Measurements from ENCODE around the gene KNSTRN.
A peak's percentile ranks its signal among the peaks of the same experiment; 100 is the strongest.

The KNSTRN gene

DNA sequence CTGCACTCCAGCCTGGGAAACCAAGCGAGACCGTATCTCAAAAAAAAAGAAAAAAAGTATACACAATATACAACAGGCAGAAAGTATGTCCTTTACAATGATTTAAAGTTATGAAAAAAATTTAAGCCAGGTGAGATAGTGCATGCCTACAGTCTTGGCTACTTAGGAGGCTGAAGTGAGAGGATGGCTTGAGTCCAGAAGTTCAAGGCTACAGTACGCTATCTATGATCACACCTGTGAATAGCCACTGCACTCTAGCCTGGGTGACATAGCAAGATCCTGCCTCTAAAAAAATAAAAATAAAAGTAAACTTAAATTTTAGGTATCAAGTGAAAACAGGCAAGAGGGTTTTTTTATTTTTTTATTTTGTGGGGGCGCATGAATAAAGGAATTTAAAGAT is 3.1 kb upstream of the KNSTRN start:
- Histone ChIP-seq H3K27ac (ENCODE audit: low read depth, low read length) (no peak overlapping the region), H3K9me3 (ENCODE audit: control insufficient read depth in 1 of 2, low read length in 2 of 2) (no peaks in the 10 kb centered on the region), H3K36me3 (ENCODE audit: control insufficient read depth in 1 of 2, insufficient read depth in 2 of 2, low read length in 2 of 2) (no peaks in the 10 kb centered on the region)

DNA sequence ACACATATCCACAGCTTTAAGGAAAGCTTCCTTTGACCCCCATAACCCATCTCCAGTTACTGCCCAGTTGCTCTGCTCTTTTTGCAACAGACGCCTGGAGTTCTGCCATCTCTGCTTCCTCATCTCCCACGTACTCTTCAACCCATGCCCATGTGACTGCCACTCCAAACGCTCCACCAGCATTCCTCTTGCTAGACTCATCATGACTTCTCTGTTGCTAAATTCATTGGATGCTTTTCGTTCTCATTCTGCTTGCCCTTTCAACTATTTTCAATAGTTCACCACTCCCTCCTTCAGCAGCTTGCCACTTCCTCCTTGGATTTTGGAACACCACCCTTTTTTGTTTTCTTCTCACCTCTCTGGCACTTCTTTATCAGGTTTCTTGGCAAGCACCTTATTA is 2.7 kb upstream of the KNSTRN start:
- no peak overlapping the region for H3K27ac ChIP-seq (ENCODE audit: low read depth, low read length)
- no peaks in the 10 kb centered on the region for H3K9me3 ChIP-seq (ENCODE audit: control insufficient read depth in 1 of 2, low read length in 2 of 2)
- no peak overlapping the region for H3K4me3 ChIP-seq (ENCODE audit: low read depth in 1 of 2, low read length in 2 of 2)
- peaks cover 8 to 9% of the 10 kb centered on the region in 2 donors for H3K4me1 ChIP-seq (ENCODE audit: control insufficient read depth in 1 of 2, insufficient read depth in 2 of 2, low read length in 2 of 2)
- no peaks in the 10 kb centered on the region for H3K27me3 ChIP-seq (ENCODE audit: control insufficient read depth in 1 of 2, insufficient read depth in 2 of 2, low read length in 2 of 2)
- no peaks in the 10 kb centered on the region for H3K36me3 ChIP-seq (ENCODE audit: control insufficient read depth in 1 of 2, insufficient read depth in 2 of 2, low read length in 2 of 2)
- no peak overlapping the region for H3K9ac ChIP-seq (ENCODE audit: low read depth in 1 of 2, low read length in 2 of 2)

More for the DNA sequence above, 3.1 kb upstream of the KNSTRN start:
- Histone ChIP-seq H3K9ac (ENCODE audit: low read depth in 1 of 2, low read length in 2 of 2) (no peak overlapping the region), H3K4me1 (ENCODE audit: control insufficient read depth in 1 of 2, insufficient read depth in 2 of 2, low read length in 2 of 2) (peaks cover 8 to 9% of the 10 kb centered on the region in 2 donors), H3K27me3 (ENCODE audit: control insufficient read depth in 1 of 2, insufficient read depth in 2 of 2, low read length in 2 of 2) (no peaks in the 10 kb centered on the region), H3K4me3 (ENCODE audit: low read depth in 1 of 2, low read length in 2 of 2) (no peak overlapping the region)

DNA sequence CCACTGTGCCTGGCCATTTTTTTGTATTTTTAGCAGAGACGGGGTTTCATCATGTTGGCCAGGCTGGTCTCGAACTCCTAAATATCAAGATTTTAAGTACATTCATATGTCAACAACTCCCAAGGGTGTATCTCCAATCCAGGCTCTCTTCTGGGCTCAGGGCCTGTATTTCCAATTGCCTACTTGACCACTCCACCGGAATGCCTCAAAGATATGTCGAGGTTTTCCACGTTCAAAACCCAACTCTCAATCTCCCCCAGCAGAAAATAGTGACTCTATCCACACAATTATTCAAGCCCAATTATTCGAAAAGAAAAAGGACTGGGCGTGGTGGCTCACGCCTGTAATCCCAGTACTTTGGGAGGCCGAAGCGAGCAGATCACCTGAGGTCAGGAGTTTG is 1.9 kb upstream of the KNSTRN start:
- Histone ChIP-seq H3K9me3 (ENCODE audit: control insufficient read depth in 1 of 2, low read length in 2 of 2) (no peaks in the 10 kb centered on the region), H3K27ac (ENCODE audit: low read depth, low read length) (no peak overlapping the region), H3K36me3 (ENCODE audit: control insufficient read depth in 1 of 2, insufficient read depth in 2 of 2, low read length in 2 of 2) (no peaks in the 10 kb centered on the region), H3K4me3 (ENCODE audit: low read depth in 1 of 2, low read length in 2 of 2) (no peak overlapping the region), H3K4me1 (ENCODE audit: control insufficient read depth in 1 of 2, insufficient read depth in 2 of 2, low read length in 2 of 2) (peaks cover 8 to 9% of the 10 kb centered on the region in 2 donors), H3K9ac (ENCODE audit: low read depth in 1 of 2, low read length in 2 of 2) (no peak overlapping the region), H3K27me3 (ENCODE audit: control insufficient read depth in 1 of 2, insufficient read depth in 2 of 2, low read length in 2 of 2) (no peaks in the 10 kb centered on the region)

DNA sequence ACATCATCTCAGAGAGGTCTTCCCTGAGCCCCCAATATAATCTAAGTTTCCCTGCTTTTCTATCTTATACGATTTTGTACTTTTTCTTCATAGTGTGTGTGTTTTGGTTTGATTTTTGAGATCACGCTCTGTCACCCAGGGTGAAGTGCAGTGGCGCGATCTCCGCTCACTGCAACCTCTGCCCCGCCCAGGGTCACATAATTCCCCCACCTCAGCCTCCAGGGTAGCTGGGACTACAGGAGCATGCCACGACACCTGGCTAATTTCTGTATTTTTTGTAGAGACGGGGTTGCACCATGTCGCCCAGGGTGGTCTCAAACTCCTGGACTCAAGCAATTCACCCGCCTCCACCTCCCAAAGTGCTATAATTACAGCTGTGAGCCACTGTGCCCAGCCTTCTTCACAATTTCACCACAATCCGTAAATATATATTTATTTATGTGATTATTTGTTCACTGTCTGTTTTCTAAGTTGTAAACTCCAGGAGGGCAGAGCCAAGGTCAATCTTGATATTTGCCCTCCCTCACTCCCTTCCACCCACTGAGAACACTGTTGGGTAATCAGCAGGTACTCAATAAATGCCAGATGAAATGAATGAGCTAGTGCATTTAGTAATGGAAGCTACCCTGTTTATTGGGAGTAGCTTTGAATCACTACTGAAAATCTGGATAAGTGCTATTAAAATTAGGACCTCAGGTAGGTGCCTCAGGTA is 547 bp upstream of the KNSTRN start:
- Histone ChIP-seq H3K9me3 (ENCODE audit: control insufficient read depth in 1 of 2, low read length in 2 of 2) (no peaks in the 10 kb centered on the region), H3K9ac (ENCODE audit: low read depth in 1 of 2, low read length in 2 of 2) (no peak overlapping the region), H3K27ac (ENCODE audit: low read depth, low read length) (no peak overlapping the region), H3K4me1 (ENCODE audit: control insufficient read depth in 1 of 2, insufficient read depth in 2 of 2, low read length in 2 of 2) (peaks cover 8 to 9% of the 10 kb centered on the region in 2 donors), H3K36me3 (ENCODE audit: control insufficient read depth in 1 of 2, insufficient read depth in 2 of 2, low read length in 2 of 2) (peaks cover 6 to 8% of the 10 kb centered on the region in 2 donors), H3K4me3 (ENCODE audit: low read depth in 1 of 2, low read length in 2 of 2) (peak overlapping the region in 1 of 2 donors; percentile 2), H3K27me3 (ENCODE audit: control insufficient read depth in 1 of 2, insufficient read depth in 2 of 2, low read length in 2 of 2) (no peaks in the 10 kb centered on the region)

DNA sequence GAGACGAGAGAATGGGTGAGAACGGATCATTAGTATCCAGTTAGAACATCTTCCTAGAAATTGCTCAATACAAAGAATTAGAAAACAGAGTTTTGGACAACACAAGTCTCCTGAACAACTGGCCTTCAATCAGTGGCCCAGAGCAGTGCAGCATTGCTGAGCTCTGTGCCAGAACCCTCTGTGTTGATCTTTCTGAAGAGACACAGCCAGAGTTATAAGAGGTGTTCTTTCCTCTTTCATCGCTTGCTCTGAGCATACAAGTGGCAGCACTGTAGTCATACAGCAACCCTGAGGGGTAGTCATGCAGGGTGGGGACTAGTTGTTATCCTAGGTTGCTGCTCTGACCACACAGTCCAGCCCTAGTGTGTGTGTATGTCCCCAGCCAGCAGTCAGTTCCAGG is 4.0 kb downstream of the KNSTRN start:
- peaks cover 8 to 9% of the 10 kb centered on the region in 2 donors for H3K4me1 ChIP-seq (ENCODE audit: control insufficient read depth in 1 of 2, insufficient read depth in 2 of 2, low read length in 2 of 2)
- no peak overlapping the region for H3K4me3 ChIP-seq (ENCODE audit: low read depth in 1 of 2, low read length in 2 of 2)
- H3K27ac ChIP-seq (ENCODE audit: low read depth, low read length), result no peak overlapping the region
- H3K9me3 ChIP-seq (ENCODE audit: control insufficient read depth in 1 of 2, low read length in 2 of 2), result no peaks in the 10 kb centered on the region
- no peak overlapping the region for H3K9ac ChIP-seq (ENCODE audit: low read depth in 1 of 2, low read length in 2 of 2)
- H3K27me3 ChIP-seq (ENCODE audit: control insufficient read depth in 1 of 2, insufficient read depth in 2 of 2, low read length in 2 of 2), result no peaks in the 10 kb centered on the region
- peaks cover 22 to 23% of the 10 kb centered on the region in 2 donors for H3K36me3 ChIP-seq (ENCODE audit: control insufficient read depth in 1 of 2, insufficient read depth in 2 of 2, low read length in 2 of 2)

DNA sequence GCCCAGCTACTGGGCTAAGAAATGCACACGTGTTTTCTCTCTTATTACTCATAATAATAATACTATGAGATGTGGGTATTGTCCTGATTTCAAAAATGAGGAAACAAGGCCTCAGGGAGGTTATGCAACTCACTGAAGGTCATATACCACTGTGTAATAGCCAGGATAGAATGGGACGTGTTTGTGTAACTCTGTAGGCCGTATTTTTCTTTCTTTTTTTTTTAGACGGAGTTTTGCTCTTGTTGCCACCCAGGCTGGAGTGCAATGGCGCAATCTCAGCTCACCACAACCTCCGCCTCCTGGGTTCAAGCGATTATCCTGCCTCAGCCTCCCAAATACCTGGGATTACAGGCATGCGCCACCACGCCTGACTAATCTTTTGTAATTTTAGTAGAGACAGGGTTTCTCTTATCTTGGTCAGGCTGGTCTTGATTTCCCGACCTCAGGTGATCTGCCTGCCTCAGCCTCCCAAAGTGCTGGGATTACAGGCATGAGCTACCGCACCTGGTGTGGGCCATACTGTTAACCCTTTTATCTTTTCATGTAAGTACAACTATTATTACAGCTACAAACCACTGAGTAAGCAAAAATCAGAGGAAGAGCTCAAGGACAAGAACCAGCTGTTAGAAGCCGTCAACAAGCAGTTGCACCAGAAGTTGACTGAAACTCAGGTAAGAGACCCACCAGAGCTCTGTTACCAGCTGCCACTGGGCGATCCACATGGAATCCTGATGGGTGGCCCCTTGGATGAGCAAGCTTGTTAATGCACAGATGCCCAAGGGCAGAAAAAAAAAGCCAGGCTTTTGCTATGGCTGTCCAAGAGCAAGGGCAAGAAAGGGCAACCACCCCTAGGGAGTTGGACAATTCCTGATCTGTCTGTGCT is 6.7 kb downstream of the KNSTRN start:
- H3K4me1 ChIP-seq (ENCODE audit: control insufficient read depth in 1 of 2, insufficient read depth in 2 of 2, low read length in 2 of 2), result no peaks in the 10 kb centered on the region
- no peak overlapping the region for H3K9ac ChIP-seq (ENCODE audit: low read depth in 1 of 2, low read length in 2 of 2)
- H3K27me3 ChIP-seq (ENCODE audit: control insufficient read depth in 1 of 2, insufficient read depth in 2 of 2, low read length in 2 of 2), result no peaks in the 10 kb centered on the region
- H3K36me3 ChIP-seq (ENCODE audit: control insufficient read depth in 1 of 2, insufficient read depth in 2 of 2, low read length in 2 of 2), result peaks cover 22 to 39% of the 10 kb centered on the region in 2 donors
- H3K9me3 ChIP-seq (ENCODE audit: control insufficient read depth in 1 of 2, low read length in 2 of 2), result no peaks in the 10 kb centered on the region
- no peak overlapping the region for H3K27ac ChIP-seq (ENCODE audit: low read depth, low read length)
- H3K4me3 ChIP-seq (ENCODE audit: low read depth in 1 of 2, low read length in 2 of 2), result no peak overlapping the region

DNA sequence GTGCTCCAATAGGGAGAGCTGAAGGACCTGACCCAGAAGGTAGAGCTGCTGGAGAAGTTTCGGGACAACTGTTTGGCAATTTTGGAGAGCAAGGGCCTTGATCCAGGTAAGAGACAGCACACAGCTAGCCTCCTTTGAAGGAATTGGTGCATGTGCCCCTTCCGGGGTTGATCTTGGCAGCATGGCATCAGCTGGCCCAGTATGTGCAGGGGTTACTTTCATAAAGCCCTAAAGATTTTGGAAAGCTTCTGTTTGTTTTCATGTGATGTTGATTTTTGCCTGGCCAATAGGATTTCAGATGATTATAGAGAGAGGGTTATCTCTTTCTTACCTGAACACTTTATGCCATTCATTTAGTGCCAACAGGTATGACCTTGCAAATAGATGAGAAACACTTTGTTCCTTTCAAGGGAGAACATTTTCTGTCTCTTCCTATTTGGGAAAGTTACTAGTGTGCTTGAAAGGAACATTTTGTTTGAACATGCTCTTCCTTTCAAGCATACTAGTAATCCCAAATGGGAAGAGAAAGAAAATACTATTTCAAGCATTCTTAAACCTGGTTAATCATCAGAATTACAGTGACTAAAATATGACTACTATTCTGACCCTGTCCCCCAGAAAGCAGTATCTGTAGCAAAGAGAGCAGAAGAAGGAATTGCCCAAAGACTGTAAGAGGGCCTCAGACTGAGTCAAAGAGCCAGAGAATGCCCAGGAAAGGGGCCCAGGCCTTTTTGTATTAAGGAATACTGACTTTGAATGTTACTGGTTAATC is 7.5 kb downstream of the KNSTRN start:
- no peak overlapping the region for H3K9ac ChIP-seq (ENCODE audit: low read depth in 1 of 2, low read length in 2 of 2)
- no peak overlapping the region for H3K27ac ChIP-seq (ENCODE audit: low read depth, low read length)
- H3K4me3 ChIP-seq (ENCODE audit: low read depth in 1 of 2, low read length in 2 of 2), result no peak overlapping the region
- H3K27me3 ChIP-seq (ENCODE audit: control insufficient read depth in 1 of 2, insufficient read depth in 2 of 2, low read length in 2 of 2), result no peaks in the 10 kb centered on the region
- peaks cover 22 to 39% of the 10 kb centered on the region in 2 donors for H3K36me3 ChIP-seq (ENCODE audit: control insufficient read depth in 1 of 2, insufficient read depth in 2 of 2, low read length in 2 of 2)
- H3K9me3 ChIP-seq (ENCODE audit: control insufficient read depth in 1 of 2, low read length in 2 of 2), result no peaks in the 10 kb centered on the region
- no peaks in the 10 kb centered on the region for H3K4me1 ChIP-seq (ENCODE audit: control insufficient read depth in 1 of 2, insufficient read depth in 2 of 2, low read length in 2 of 2)

DNA sequence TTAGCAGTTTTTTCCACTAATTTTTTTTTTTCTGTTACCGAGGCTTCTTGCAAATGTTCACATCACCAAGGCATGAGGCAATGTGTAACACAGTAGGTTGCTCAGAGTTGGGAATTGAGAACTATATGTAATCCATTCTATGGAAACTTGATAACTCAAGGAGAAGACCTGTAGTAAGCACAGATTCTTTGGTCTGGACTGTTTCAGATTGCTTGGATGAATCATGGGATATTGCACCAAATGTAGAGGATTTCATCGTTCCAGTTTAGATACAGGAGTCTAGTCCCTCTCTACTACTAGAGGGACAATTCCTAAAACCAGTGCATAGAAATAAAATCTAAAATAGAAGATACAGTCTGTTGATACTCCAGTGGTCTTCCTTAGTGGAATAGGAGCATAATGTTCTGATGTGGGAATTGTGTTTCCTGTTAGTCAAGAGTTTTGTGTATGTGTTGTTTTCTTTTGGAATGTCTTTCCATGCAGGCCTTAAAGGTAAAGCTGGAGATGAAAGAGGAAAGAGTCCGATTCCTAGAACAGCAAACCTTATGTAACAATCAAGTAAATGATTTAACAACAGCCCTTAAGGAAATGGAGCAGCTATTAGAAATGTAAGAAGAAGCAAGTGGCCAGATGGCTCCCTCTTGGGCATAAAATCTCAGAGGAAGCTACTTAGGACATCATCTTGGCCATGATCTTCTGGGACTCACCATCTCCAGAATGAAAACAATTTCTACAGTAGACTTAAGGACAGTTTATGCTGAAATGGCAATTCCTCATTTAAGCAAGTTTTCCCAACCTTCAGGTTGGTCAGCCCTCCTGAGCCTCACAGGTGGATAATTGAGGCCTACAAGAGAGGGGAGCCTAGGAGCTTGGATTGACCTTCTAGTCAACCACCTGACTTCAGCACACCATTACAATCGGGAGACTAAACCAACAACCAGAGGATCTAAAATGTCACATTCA is 10.7 kb downstream of the KNSTRN start:
- no peak overlapping the region for H3K4me3 ChIP-seq (ENCODE audit: low read depth in 1 of 2, low read length in 2 of 2)
- H3K9me3 ChIP-seq (ENCODE audit: control insufficient read depth in 1 of 2, low read length in 2 of 2), result no peaks in the 10 kb centered on the region
- no peak overlapping the region for H3K9ac ChIP-seq (ENCODE audit: low read depth in 1 of 2, low read length in 2 of 2)
- no peak overlapping the region for H3K27ac ChIP-seq (ENCODE audit: low read depth, low read length)
- H3K4me1 ChIP-seq (ENCODE audit: control insufficient read depth in 1 of 2, insufficient read depth in 2 of 2, low read length in 2 of 2), result no peaks in the 10 kb centered on the region
- H3K27me3 ChIP-seq (ENCODE audit: control insufficient read depth in 1 of 2, insufficient read depth in 2 of 2, low read length in 2 of 2), result no peaks in the 10 kb centered on the region
- peaks cover 12 to 31% of the 10 kb centered on the region in 2 donors for H3K36me3 ChIP-seq (ENCODE audit: control insufficient read depth in 1 of 2, insufficient read depth in 2 of 2, low read length in 2 of 2)

DNA sequence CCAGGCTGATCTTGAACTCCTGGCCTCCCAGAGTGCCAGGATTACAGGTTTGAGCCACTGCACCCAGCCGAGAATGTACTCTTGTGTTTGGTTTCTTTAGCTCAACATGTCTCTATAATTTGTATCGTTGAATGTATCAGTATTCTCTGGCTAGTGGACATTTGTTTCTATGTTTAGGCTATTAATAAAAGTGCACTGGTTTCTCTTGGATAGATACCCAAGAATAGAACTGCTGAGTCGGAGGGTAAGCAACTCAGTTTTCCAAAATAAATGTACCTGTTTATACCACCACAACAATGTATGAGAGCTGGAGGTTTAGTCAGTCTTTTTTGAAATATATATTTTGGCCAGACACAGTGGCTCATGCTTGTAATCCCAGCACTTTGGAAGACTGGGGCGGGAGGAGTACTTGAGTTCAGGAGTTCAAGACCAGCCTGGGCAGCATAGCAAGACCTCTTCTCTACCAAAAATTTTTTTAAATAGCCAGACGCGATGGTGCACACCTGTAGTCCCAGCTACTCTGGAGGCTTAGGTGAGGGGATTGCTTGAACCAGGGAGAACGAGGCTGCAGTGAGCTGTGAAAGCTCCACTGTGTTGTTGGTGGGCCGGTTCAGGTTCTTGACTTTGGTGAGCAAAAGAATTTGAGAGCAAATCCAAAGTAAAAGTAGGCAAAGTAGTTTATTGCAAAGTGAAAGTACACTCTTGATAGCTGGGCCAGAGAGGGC is 15.3 kb downstream of the KNSTRN start:
- Histone ChIP-seq H3K9me3 (ENCODE audit: control insufficient read depth in 1 of 2, low read length in 2 of 2) (no peaks in the 10 kb centered on the region), H3K4me3 (ENCODE audit: low read depth in 1 of 2, low read length in 2 of 2) (no peak overlapping the region), H3K9ac (ENCODE audit: low read depth in 1 of 2, low read length in 2 of 2) (no peak overlapping the region), H3K36me3 (ENCODE audit: control insufficient read depth in 1 of 2, insufficient read depth in 2 of 2, low read length in 2 of 2) (peaks cover 0 to 10% of the 10 kb centered on the region in 2 donors), H3K27ac (ENCODE audit: low read depth, low read length) (no peak overlapping the region), H3K4me1 (ENCODE audit: control insufficient read depth in 1 of 2, insufficient read depth in 2 of 2, low read length in 2 of 2) (no peaks in the 10 kb centered on the region), H3K27me3 (ENCODE audit: control insufficient read depth in 1 of 2, insufficient read depth in 2 of 2, low read length in 2 of 2) (no peaks in the 10 kb centered on the region)

Data from duodenal mucosa (tissue), 2 donors.